SK-N-DZ (cell line): ENCODE data around the gene ABCC6.
"Not testable (repeated sequence)": the region's sequence is repeated elsewhere in the genome, so short reads cannot be mapped to it uniquely, and the experiment has no call there.

Experiments used
- DNase-seq: peaks from one replicate; pipeline ENCODE4 v3.0.0-alpha.2; 2015; ENCODE audit warnings: low spot score

ABCC6 gene

GRCh38 chr16:16190546-16190945, 32.7 kb downstream of the ABCC6 start:
- DNase-seq, result no peak

- no peak for DNase-seq
These were observed 33.5 kb downstream of the ABCC6 start for GRCh38 chr16:16189842-16190241.

GRCh38 chr16:16188827-16189226, 34.5 kb downstream of the ABCC6 start:
- no peak for DNase-seq

GRCh38 chr16:16186820-16187219, 36.5 kb downstream of the ABCC6 start:
- no peak for DNase-seq

GRCh38 chr16:16185095-16185494, 38.2 kb downstream of the ABCC6 start:
- no peak for DNase-seq

- no peak for DNase-seq
These were observed 38.7 kb downstream of the ABCC6 start for GRCh38 chr16:16184594-16184993.

GRCh38 chr16:16183562-16183961, 39.7 kb downstream of the ABCC6 start:
- no peak for DNase-seq

GRCh38 chr16:16182918-16183317, 40.4 kb downstream of the ABCC6 start:
- no peak for DNase-seq

GRCh38 chr16:16181748-16182147, 41.5 kb downstream of the ABCC6 start:
- DNase-seq, result not testable (repeated sequence)

- no peak for DNase-seq
These were observed 44.7 kb downstream of the ABCC6 start for GRCh38 chr16:16178455-16179162.

GRCh38 chr16:16176328-16176727, 47.0 kb downstream of the ABCC6 start:
- DNase-seq, result no peak

- DNase-seq, result peak; percentile 58
These were observed 48.0 kb downstream of the ABCC6 start for GRCh38 chr16:16175296-16175695.

GRCh38 chr16:16172991-16173390, 50.3 kb downstream of the ABCC6 start:
- DNase-seq, result no peak

GRCh38 chr16:16171332-16171919, 51.9 kb downstream of the ABCC6 start:
- no peak for DNase-seq

GRCh38 chr16:16169615-16170014, 53.7 kb downstream of the ABCC6 start:
- no peak for DNase-seq

- DNase-seq, result no peak
These were observed 54.9 kb downstream of the ABCC6 start for GRCh38 chr16:16168431-16168830.

GRCh38 chr16:16167927-16168326, 55.4 kb downstream of the ABCC6 start:
- no peak for DNase-seq

- no peak for DNase-seq
These were observed 56.3 kb downstream of the ABCC6 start for GRCh38 chr16:16166949-16167348.

- no peak for DNase-seq
These were observed 57.2 kb downstream of the ABCC6 start for GRCh38 chr16:16166085-16166484.

- DNase-seq, result no peak
These were observed 59.1 kb downstream of the ABCC6 start for GRCh38 chr16:16164243-16164642.

- no peak for DNase-seq
These were observed 59.7 kb downstream of the ABCC6 start for GRCh38 chr16:16163571-16163970.

- no peak for DNase-seq
These were observed 60.2 kb downstream of the ABCC6 start for GRCh38 chr16:16163109-16163508.

- no peak for DNase-seq
These were observed 60.7 kb downstream of the ABCC6 start for GRCh38 chr16:16162591-16162990.

GRCh38 chr16:16161840-16162239, 61.5 kb downstream of the ABCC6 start:
- not testable (repeated sequence) for DNase-seq
